HepG2 (cell line): ENCODE results near the gene CNKSR3. TPM values are rescaled to one million over a fixed set of nuclear protein-coding genes. Genes with fewer than 3 reads are reported as not detected.

Experiments used
- ATAC-seq: fragments of 200-7000 bp; cut with Tn5 transposase; 3 replicates; pipeline ENCODE4 v1.9.1; 2020; ENCODE audit warnings: mild to moderate bottlenecking, moderate library complexity
- BruUV-seq: library from RNA; stranded (reverse); fragments of 400-500 nt; replicated peaks from 2 replicates; lab custom pipeline; 2021; lab: Mats Ljungman, UMichigan
- CTCF ChIA-PET: fragments of 300-600 bp; formaldehyde crosslinking; extraction: SDS; loops from one replicate; lab custom pipeline; 2021; ENCODE audit warnings: low total read pairs, inconsistent platforms, low intra/inter-chr PET ratio; lab: Yijun Ruan, JAX
- POLR2A ChIA-PET: fragments of 350-600 bp; sonication (Branson Sonifier 250); formaldehyde crosslinking; loops from one replicate; lab custom pipeline; 2020; ENCODE audit warnings: antibody characterized with exemption, inconsistent platforms; lab: Yijun Ruan, JAX
- DNase-seq: peaks from one replicate; pipeline ENCODE4 v3.0.0-alpha.2; 2015; ENCODE audit warnings: low spot score
- FAIRE-seq: peaks from 3 replicates; lab custom pipeline; 2011; peaks lifted over from hg19 to GRCh38; lab: Jason Lieb, UNC
- H2AFZ ChIP-seq: one replicate; pipeline ENCODE4 v1.6.1; 2011; ENCODE audit warnings: low read length, inconsistent platforms
- H3K27ac ChIP-seq: fragments of 300-600 bp; 3 replicates; pipeline ENCODE4 v1.8.0; 2011; ENCODE audit warnings: mixed run types, mild to moderate bottlenecking, mixed read lengths, low read length, inconsistent platforms; ENCODE audit not compliant: insufficient read depth; ENCODE audit errors: extremely low read length
- H3K27me3 ChIP-seq, 2 experiments: fragments of 200-600 bp in 1 of 2; 2 replicates in 1 of 2; 3 replicates in 1 of 2; pipeline versions ENCODE4 v1.6.0 to v1.8.0; 2011; ENCODE audit warnings: low read length in 2 of 2, mild to moderate bottlenecking in 2 of 2, moderate library complexity in 2 of 2, inconsistent platforms in 1 of 2; ENCODE audit not compliant: insufficient read depth in 2 of 2, control insufficient read depth in 1 of 2
- H3K36me3 ChIP-seq, 2 experiments: fragments of 200-600 bp in 1 of 2; replicated peaks in 1 of 2; 2 replicates in 1 of 2; 3 replicates in 1 of 2; pipeline versions ENCODE4 v1.5.1 to v1.8.0; 2011; ENCODE audit warnings: low read length in 2 of 2, inconsistent platforms in 1 of 2; ENCODE audit not compliant: insufficient read depth in 2 of 2, control insufficient read depth in 1 of 2
- H3K4me1 ChIP-seq: 2 replicates; pipeline ENCODE4 v1.5.1; 2012; ENCODE audit warnings: low read length, inconsistent platforms; ENCODE audit not compliant: insufficient read depth
- H3K4me2 ChIP-seq: 2 replicates; pipeline ENCODE4 v1.6.0; 2011; ENCODE audit warnings: low read depth, low read length, inconsistent platforms
- H3K4me3 ChIP-seq, 3 experiments: fragments of 200-600 bp in 1 of 3; sonication (generic), shearing (Covaris generic) in 1 of 3; replicated peaks in 1 of 3; 2 replicates each; pipeline ENCODE4 v1.5.1; 2011 to 2016; ENCODE audit warnings: low read length in 3 of 3, inconsistent platforms in 2 of 3, low read depth in 2 of 3, mild to moderate bottlenecking in 2 of 3, control low read depth in 1 of 3, mixed read lengths in 1 of 3; ENCODE audit not compliant: insufficient read depth in 1 of 3
- H3K79me2 ChIP-seq: one replicate; pipeline ENCODE4 v1.6.1; 2011; ENCODE audit warnings: low read length, inconsistent platforms; ENCODE audit not compliant: insufficient read depth
- H3K9ac ChIP-seq: 2 replicates; pipeline ENCODE4 v1.6.0; 2011; ENCODE audit warnings: mild to moderate bottlenecking, low read depth, low read length, inconsistent platforms; ENCODE audit not compliant: insufficient read depth
- H3K9me3 ChIP-seq: 2 replicates; pipeline ENCODE4 v1.5.1; 2012; ENCODE audit warnings: mild to moderate bottlenecking, low read length
- H4K20me1 ChIP-seq: 2 replicates; pipeline ENCODE4 v1.6.0; 2011; ENCODE audit warnings: inconsistent platforms, mild to moderate bottlenecking, low read length, moderate library complexity; ENCODE audit not compliant: insufficient read depth
- BRCA1 ChIP-seq: sonication (generic); formaldehyde crosslinking; IDR thresholded peaks from 2 replicates; pipeline ENCODE4 v1.4.0; 2020; ENCODE audit warnings: missing genetic modification reagents
- GATA4 ChIP-seq: sonication (generic); IDR thresholded peaks from 2 replicates; pipeline ENCODE4 v1.6.1; 2016; ENCODE audit warnings: antibody characterized with exemption, low read depth, borderline replicate concordance
- KAT8 ChIP-seq: IDR thresholded peaks from 2 replicates; pipeline ENCODE4 v1.6.1; 2016; ENCODE audit warnings: missing genetic modification reagents, missing compliant biosample characterization
- KIAA2018 ChIP-seq: sonication (generic); formaldehyde crosslinking; IDR thresholded peaks from 2 replicates; pipeline ENCODE4 v1.5.0; 2020; ENCODE audit warnings: mild to moderate bottlenecking, missing genetic modification reagents, borderline replicate concordance
- MEIS1 ChIP-seq: sonication (generic); formaldehyde crosslinking; IDR thresholded peaks from 2 replicates; pipeline ENCODE4 v1.9.0; 2021; ENCODE audit warnings: mild to moderate bottlenecking, missing genetic modification reagents, moderate library complexity, borderline replicate concordance
- NKX3-1 ChIP-seq: sonication (generic); formaldehyde crosslinking; IDR thresholded peaks from 2 replicates; pipeline ENCODE4 v1.5.0; 2020; ENCODE audit warnings: missing genetic modification reagents
- PCBP1 ChIP-seq: fragments of 200-400 bp; formaldehyde crosslinking; IDR thresholded peaks from 2 replicates; pipeline ENCODE4 v1.6.1; 2017; ENCODE audit warnings: mild to moderate bottlenecking, low read depth, low read length, borderline replicate concordance
- RXRB ChIP-seq: IDR thresholded peaks from 2 replicates; pipeline ENCODE4 v1.6.1; 2016; ENCODE audit warnings: borderline replicate concordance, missing genetic modification reagents, missing compliant biosample characterization
- THAP11 ChIP-seq: IDR thresholded peaks from 2 replicates; pipeline ENCODE4 v1.6.1; 2016; ENCODE audit warnings: missing biosample characterization, missing genetic modification reagents
- ZBTB21 ChIP-seq: sonication (generic); formaldehyde crosslinking; IDR thresholded peaks from 2 replicates; pipeline ENCODE4 v1.4.0; 2020; ENCODE audit warnings: missing genetic modification reagents
- ZNF335 ChIP-seq: sonication (generic); formaldehyde crosslinking; IDR thresholded peaks from 2 replicates; pipeline ENCODE4 v1.4.0; 2020; ENCODE audit warnings: missing genetic modification reagents
- WGBS: methylation state at CpG from one replicate; pipeline ENCODE4 v1.1.6; 2017; ENCODE audit warnings: low lambda C conversion rate; 5-methylcytosine and 5-hydroxymethylcytosine counted together
- in situ Hi-C: cut with HindIII; loops from 2 replicates; pipeline ENCODE4 v1.10.0; 2017; ENCODE audit warnings: low pct_unique_long_range_greater_than_20kb; ENCODE audit not compliant: extremely low pct_ligation_motif_present
- intact Hi-C: fragments of 100-400 bp; cut with micrococcal nuclease; formaldehyde crosslinking; loops from one replicate; pipeline ENCODE4 v1.10.0; 2022; ENCODE audit not compliant: unreplicated experiment
- polyA plus RNA-seq, 8 experiments: library from polyadenylated mRNA; depleted of rRNA in 3 of 8; stranded (reverse) in 7 of 8; unstranded in 1 of 8; fragments of >200 nt; fragmentation: Illumina TruSeq in 4 of 8; extraction: Trizol in 4 of 8; gene quantifications; 2 replicates each; pipeline versions ENCODE4 v1.2.1 to v1.2.3, GENCODE V29; 2011 to 2016; ENCODE audit warnings: low read depth in 4 of 8, missing spikeins in 1 of 8, mixed read lengths in 1 of 8; ENCODE audit not compliant: insufficient read depth in 1 of 8
- total RNA-seq, 5 experiments: library from RNA; depleted of rRNA; stranded (reverse); fragments of >200 nt; fragmentation: Illumina TruSeq; extraction: Trizol; gene quantifications; 2 replicates each; pipeline ENCODE4 v1.2.3, GENCODE V29; 2016; ENCODE audit warnings: low read depth in 1 of 5
- TF ChIP-seq, protein P1 (sequence below): IDR thresholded peaks from 2 replicates; pipeline ENCODE4 v1.6.1; 2016
- TF ChIP-seq, protein P2 (sequence below): sonication (generic); formaldehyde crosslinking; IDR thresholded peaks from 2 replicates; pipeline ENCODE4 v1.9.0; 2021; ENCODE audit warnings: missing genetic modification reagents, mild to moderate bottlenecking, borderline replicate concordance

CNKSR3 gene
- total and polyA plus RNA-seq, 2 of the 13 experiments (the other 11 are each of a cell fraction or from before 2014, with no cell fraction given) = 9.2 to 38.6 TPM

- TF ChIP-seq ZNF335 (CRISPR knock-in tag) (no peak), RXRB (CRISPR knock-in tag) (peak; percentile 73; the same call in 1 of the 2 replicates), MEIS1 (CRISPR knock-in tag) (no peak), PCBP1 (no peak), KAT8 (CRISPR knock-in tag) (peak; percentile 47), GATA4 (peak; percentile 67; the same call in 1 of the 2 replicates), THAP11 (0 out of 2 replicates have a peak, but pooled peaks have one; percentile 10), BRCA1 (CRISPR knock-in tag) (0 out of 2 replicates have a peak, but pooled peaks have one; percentile 45), ZBTB21 (CRISPR knock-in tag) (no peak), NKX3-1 (CRISPR knock-in tag) (peak; percentile 46; the same call in 1 of the 2 replicates)
- TF ChIP-seq, protein P1, sequence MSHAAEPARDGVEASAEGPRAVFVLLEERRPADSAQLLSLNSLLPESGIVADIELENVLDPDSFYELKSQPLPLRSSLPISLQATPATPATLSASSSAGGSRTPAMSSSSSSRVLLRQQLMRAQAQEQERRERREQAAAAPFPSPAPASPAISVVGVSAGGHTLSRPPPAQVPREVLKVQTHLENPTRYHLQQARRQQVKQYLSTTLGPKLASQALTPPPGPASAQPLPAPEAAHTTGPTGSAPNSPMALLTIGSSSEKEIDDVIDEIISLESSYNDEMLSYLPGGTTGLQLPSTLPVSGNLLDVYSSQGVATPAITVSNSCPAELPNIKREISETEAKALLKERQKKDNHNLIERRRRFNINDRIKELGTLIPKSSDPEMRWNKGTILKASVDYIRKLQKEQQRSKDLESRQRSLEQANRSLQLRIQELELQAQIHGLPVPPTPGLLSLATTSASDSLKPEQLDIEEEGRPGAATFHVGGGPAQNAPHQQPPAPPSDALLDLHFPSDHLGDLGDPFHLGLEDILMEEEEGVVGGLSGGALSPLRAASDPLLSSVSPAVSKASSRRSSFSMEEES (CRISPR knock-in tag) = peak; percentile 58; the same call in 1 of the 2 replicates
Observed at GRCh38 chr6:154430481-154430919, 80.0 kb downstream of the CNKSR3 start (continued).

GRCh38 chr6:154429711-154430110 is 80.8 kb downstream of the CNKSR3 start:
- intact Hi-C loops (loop anchor here (1.0 to 2.0 kb wide), 2 partner anchors 37 to 81 kb away; partner anchors contain the start of gene CNKSR3), in situ Hi-C loops (no loop called here)
- ATAC-seq (no peak), DNase-seq (no peak), FAIRE-seq (no peak)
- peak overlapping the region; percentile 75 for H3K27ac ChIP-seq
- peaks cover 21 to 53% of the 10 kb centered on the region in 2 experiments for H3K36me3 ChIP-seq
- peaks cover 51% of the 10 kb centered on the region for H3K4me1 ChIP-seq
- H3K4me2 ChIP-seq = peak overlapping the region; percentile 75; the same call in 1 of the 2 replicates
- H3K79me2 ChIP-seq = peaks cover 10% of the 10 kb centered on the region
- ChIA-PET POLR2A (interaction anchor here (1.4 to 2.2 kb wide), 3 partner anchors 10 to 81 kb away, joined by 4 to 20 read pairs (median 14); partner anchors contain the start of gene CNKSR3), CTCF (no interaction called here)
- H3K4me3 ChIP-seq = no peak overlapping the region; a peak in 1 of 6 replicates
- H3K9ac ChIP-seq = no peak overlapping the region; the same call in 1 of the 2 replicates
- BruUV-seq = no TSS peak
- H4K20me1 ChIP-seq = no peaks in the 10 kb centered on the region
- H3K27me3 ChIP-seq = no peaks in the 10 kb centered on the region
- no peak overlapping the region for H2AFZ ChIP-seq
- WGBS = 95% methylated on average over 5 of the region's 5 CpGs
- no peaks in the 10 kb centered on the region for H3K9me3 ChIP-seq
- TF ChIP-seq KIAA2018 (CRISPR knock-in tag) = no peak
- TF ChIP-seq, protein P2, sequence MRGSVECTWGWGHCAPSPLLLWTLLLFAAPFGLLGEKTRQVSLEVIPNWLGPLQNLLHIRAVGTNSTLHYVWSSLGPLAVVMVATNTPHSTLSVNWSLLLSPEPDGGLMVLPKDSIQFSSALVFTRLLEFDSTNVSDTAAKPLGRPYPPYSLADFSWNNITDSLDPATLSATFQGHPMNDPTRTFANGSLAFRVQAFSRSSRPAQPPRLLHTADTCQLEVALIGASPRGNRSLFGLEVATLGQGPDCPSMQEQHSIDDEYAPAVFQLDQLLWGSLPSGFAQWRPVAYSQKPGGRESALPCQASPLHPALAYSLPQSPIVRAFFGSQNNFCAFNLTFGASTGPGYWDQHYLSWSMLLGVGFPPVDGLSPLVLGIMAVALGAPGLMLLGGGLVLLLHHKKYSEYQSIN (CRISPR knock-in tag) = no peak
